Measurements from ENCODE around the gene IGSF23.
"Not testable (repeated sequence)": the region's sequence is repeated elsewhere in the genome, so short reads cannot be mapped to it uniquely, and the experiment has no call there.

The IGSF23 gene

GRCh38 chr19:44623626-44624025, 10.3 kb downstream of the IGSF23 start:
- Histone ChIP-seq H3K9ac (ENCODE audit: low read depth in 1 of 2, low read length in 2 of 2) (no peak overlapping the region), H3K27me3 (ENCODE audit: control insufficient read depth in 1 of 2, insufficient read depth in 2 of 2, low read length in 2 of 2) (no peaks in the 10 kb centered on the region), H3K27ac (ENCODE audit: low read depth, low read length) (no peak overlapping the region), H3K9me3 (ENCODE audit: control insufficient read depth in 1 of 2, low read length in 2 of 2) (no peaks in the 10 kb centered on the region), H3K36me3 (ENCODE audit: control insufficient read depth in 1 of 2, insufficient read depth in 2 of 2, low read length in 2 of 2) (peaks cover 0 to 7% of the 10 kb centered on the region in 2 donors), H3K4me3 (ENCODE audit: low read depth in 1 of 2, low read length in 2 of 2) (no peak overlapping the region), H3K4me1 (ENCODE audit: control insufficient read depth in 1 of 2, insufficient read depth in 2 of 2, low read length in 2 of 2) (no peaks in the 10 kb centered on the region)

GRCh38 chr19:44624840-44625354, 11.5 kb downstream of the IGSF23 start:
- H3K9ac ChIP-seq (ENCODE audit: low read depth in 1 of 2, low read length in 2 of 2), result no peak overlapping the region
- H3K27me3 ChIP-seq (ENCODE audit: control insufficient read depth in 1 of 2, insufficient read depth in 2 of 2, low read length in 2 of 2), result no peaks in the 10 kb centered on the region
- no peak overlapping the region for H3K27ac ChIP-seq (ENCODE audit: low read depth, low read length)
- no peaks in the 10 kb centered on the region for H3K4me1 ChIP-seq (ENCODE audit: control insufficient read depth in 1 of 2, insufficient read depth in 2 of 2, low read length in 2 of 2)
- no peaks in the 10 kb centered on the region for H3K9me3 ChIP-seq (ENCODE audit: control insufficient read depth in 1 of 2, low read length in 2 of 2)
- H3K4me3 ChIP-seq (ENCODE audit: low read depth in 1 of 2, low read length in 2 of 2), result no peak overlapping the region
- peaks cover 0 to 10% of the 10 kb centered on the region in 2 donors for H3K36me3 ChIP-seq (ENCODE audit: control insufficient read depth in 1 of 2, insufficient read depth in 2 of 2, low read length in 2 of 2)

GRCh38 chr19:44625637-44626036, 12.3 kb downstream of the IGSF23 start:
- not testable (repeated sequence) for H3K9me3 ChIP-seq (ENCODE audit: control insufficient read depth in 1 of 2, low read length in 2 of 2); H3K4me3 ChIP-seq (ENCODE audit: low read depth in 1 of 2, low read length in 2 of 2); H3K4me1 ChIP-seq (ENCODE audit: control insufficient read depth in 1 of 2, insufficient read depth in 2 of 2, low read length in 2 of 2); H3K9ac ChIP-seq (ENCODE audit: low read depth in 1 of 2, low read length in 2 of 2); H3K27ac ChIP-seq (ENCODE audit: low read depth, low read length); H3K27me3 ChIP-seq (ENCODE audit: control insufficient read depth in 1 of 2, insufficient read depth in 2 of 2, low read length in 2 of 2)
- H3K36me3 ChIP-seq (ENCODE audit: control insufficient read depth in 1 of 2, insufficient read depth in 2 of 2, low read length in 2 of 2), result peaks cover 0 to 10% of the 10 kb centered on the region in 2 donors

- Histone ChIP-seq H3K4me3 (ENCODE audit: low read depth in 1 of 2, low read length in 2 of 2) (no peak overlapping the region), H3K9me3 (ENCODE audit: control insufficient read depth in 1 of 2, low read length in 2 of 2) (no peaks in the 10 kb centered on the region), H3K9ac (ENCODE audit: low read depth in 1 of 2, low read length in 2 of 2) (no peak overlapping the region), H3K36me3 (ENCODE audit: control insufficient read depth in 1 of 2, insufficient read depth in 2 of 2, low read length in 2 of 2) (peaks cover 0 to 10% of the 10 kb centered on the region in 2 donors), H3K4me1 (ENCODE audit: control insufficient read depth in 1 of 2, insufficient read depth in 2 of 2, low read length in 2 of 2) (no peaks in the 10 kb centered on the region), H3K27me3 (ENCODE audit: control insufficient read depth in 1 of 2, insufficient read depth in 2 of 2, low read length in 2 of 2) (no peaks in the 10 kb centered on the region), H3K27ac (ENCODE audit: low read depth, low read length) (no peak overlapping the region)
Measured at GRCh38 chr19:44626048-44626624, 12.8 kb downstream of the IGSF23 start.

- H3K36me3 ChIP-seq (ENCODE audit: control insufficient read depth in 1 of 2, insufficient read depth in 2 of 2, low read length in 2 of 2), result peaks cover 0 to 10% of the 10 kb centered on the region in 2 donors
- no peak overlapping the region for H3K27ac ChIP-seq (ENCODE audit: low read depth, low read length)
- no peaks in the 10 kb centered on the region for H3K27me3 ChIP-seq (ENCODE audit: control insufficient read depth in 1 of 2, insufficient read depth in 2 of 2, low read length in 2 of 2)
- no peaks in the 10 kb centered on the region for H3K9me3 ChIP-seq (ENCODE audit: control insufficient read depth in 1 of 2, low read length in 2 of 2)
- H3K9ac ChIP-seq (ENCODE audit: low read depth in 1 of 2, low read length in 2 of 2), result no peak overlapping the region
- H3K4me3 ChIP-seq (ENCODE audit: low read depth in 1 of 2, low read length in 2 of 2), result no peak overlapping the region
- no peaks in the 10 kb centered on the region for H3K4me1 ChIP-seq (ENCODE audit: control insufficient read depth in 1 of 2, insufficient read depth in 2 of 2, low read length in 2 of 2)
Measured at GRCh38 chr19:44627631-44628030, 14.3 kb downstream of the IGSF23 start.

- H3K4me3 ChIP-seq (ENCODE audit: low read depth in 1 of 2, low read length in 2 of 2), result no peak overlapping the region
- no peak overlapping the region for H3K27ac ChIP-seq (ENCODE audit: low read depth, low read length)
- peaks cover 0 to 10% of the 10 kb centered on the region in 2 donors for H3K36me3 ChIP-seq (ENCODE audit: control insufficient read depth in 1 of 2, insufficient read depth in 2 of 2, low read length in 2 of 2)
- H3K9me3 ChIP-seq (ENCODE audit: control insufficient read depth in 1 of 2, low read length in 2 of 2), result no peaks in the 10 kb centered on the region
- H3K4me1 ChIP-seq (ENCODE audit: control insufficient read depth in 1 of 2, insufficient read depth in 2 of 2, low read length in 2 of 2), result no peaks in the 10 kb centered on the region
- no peak overlapping the region for H3K9ac ChIP-seq (ENCODE audit: low read depth in 1 of 2, low read length in 2 of 2)
- no peaks in the 10 kb centered on the region for H3K27me3 ChIP-seq (ENCODE audit: control insufficient read depth in 1 of 2, insufficient read depth in 2 of 2, low read length in 2 of 2)
Measured at GRCh38 chr19:44628793-44629192, 15.4 kb downstream of the IGSF23 start.

GRCh38 chr19:44631611-44632010, 18.2 kb downstream of the IGSF23 start:
- peaks cover 14% of the 10 kb centered on the region in 2 donors for H3K4me1 ChIP-seq (ENCODE audit: control insufficient read depth in 1 of 2, insufficient read depth in 2 of 2, low read length in 2 of 2)
- not testable (repeated sequence) for H3K4me3 ChIP-seq (ENCODE audit: low read depth in 1 of 2, low read length in 2 of 2); H3K27me3 ChIP-seq (ENCODE audit: control insufficient read depth in 1 of 2, insufficient read depth in 2 of 2, low read length in 2 of 2); H3K36me3 ChIP-seq (ENCODE audit: control insufficient read depth in 1 of 2, insufficient read depth in 2 of 2, low read length in 2 of 2); H3K9me3 ChIP-seq (ENCODE audit: control insufficient read depth in 1 of 2, low read length in 2 of 2); H3K9ac ChIP-seq (ENCODE audit: low read depth in 1 of 2, low read length in 2 of 2); H3K27ac ChIP-seq (ENCODE audit: low read depth, low read length)

GRCh38 chr19:44634058-44634457, 20.7 kb downstream of the IGSF23 start:
- peaks cover 23 to 28% of the 10 kb centered on the region in 2 donors for H3K4me1 ChIP-seq (ENCODE audit: control insufficient read depth in 1 of 2, insufficient read depth in 2 of 2, low read length in 2 of 2)
- H3K9me3 ChIP-seq (ENCODE audit: control insufficient read depth in 1 of 2, low read length in 2 of 2); H3K27me3 ChIP-seq (ENCODE audit: control insufficient read depth in 1 of 2, insufficient read depth in 2 of 2, low read length in 2 of 2); H3K27ac ChIP-seq (ENCODE audit: low read depth, low read length); H3K4me3 ChIP-seq (ENCODE audit: low read depth in 1 of 2, low read length in 2 of 2); H3K9ac ChIP-seq (ENCODE audit: low read depth in 1 of 2, low read length in 2 of 2); H3K36me3 ChIP-seq (ENCODE audit: control insufficient read depth in 1 of 2, insufficient read depth in 2 of 2, low read length in 2 of 2): not testable (repeated sequence)

GRCh38 chr19:44634785-44635184, 21.4 kb downstream of the IGSF23 start:
- Histone ChIP-seq H3K9me3 (ENCODE audit: control insufficient read depth in 1 of 2, low read length in 2 of 2) (no peaks in the 10 kb centered on the region), H3K36me3 (ENCODE audit: control insufficient read depth in 1 of 2, insufficient read depth in 2 of 2, low read length in 2 of 2) (no peaks in the 10 kb centered on the region), H3K27ac (ENCODE audit: low read depth, low read length) (no peak overlapping the region), H3K27me3 (ENCODE audit: control insufficient read depth in 1 of 2, insufficient read depth in 2 of 2, low read length in 2 of 2) (no peaks in the 10 kb centered on the region), H3K4me3 (ENCODE audit: low read depth in 1 of 2, low read length in 2 of 2) (no peak overlapping the region), H3K9ac (ENCODE audit: low read depth in 1 of 2, low read length in 2 of 2) (no peak overlapping the region), H3K4me1 (ENCODE audit: control insufficient read depth in 1 of 2, insufficient read depth in 2 of 2, low read length in 2 of 2) (peaks cover 23 to 28% of the 10 kb centered on the region in 2 donors)

GRCh38 chr19:44635581-44636438, 22.4 kb downstream of the IGSF23 start:
- Histone ChIP-seq H3K27me3 (ENCODE audit: control insufficient read depth in 1 of 2, insufficient read depth in 2 of 2, low read length in 2 of 2) (no peaks in the 10 kb centered on the region), H3K27ac (ENCODE audit: low read depth, low read length) (no peak overlapping the region), H3K4me3 (ENCODE audit: low read depth in 1 of 2, low read length in 2 of 2) (peak overlapping the region in 1 of 2 donors; percentile 24), H3K9me3 (ENCODE audit: control insufficient read depth in 1 of 2, low read length in 2 of 2) (no peaks in the 10 kb centered on the region), H3K36me3 (ENCODE audit: control insufficient read depth in 1 of 2, insufficient read depth in 2 of 2, low read length in 2 of 2) (no peaks in the 10 kb centered on the region), H3K9ac (ENCODE audit: low read depth in 1 of 2, low read length in 2 of 2) (no peak overlapping the region), H3K4me1 (ENCODE audit: control insufficient read depth in 1 of 2, insufficient read depth in 2 of 2, low read length in 2 of 2) (peaks cover 32% of the 10 kb centered on the region in 2 donors)
